ENCODE results near the gene HOATZ. TPM values are rescaled to one million over a fixed set of nuclear protein-coding genes. Genes with fewer than 3 reads are reported as not detected.

HOATZ gene
- total RNA-seq, 1 donor from 2014 or later = not detected

- Mint-ChIP-seq H3K36me3 (ENCODE audit: low read depth) (no peaks in the 10 kb centered on the region), H3K4me1 (peaks cover 2% of the 10 kb centered on the region)
- intact Hi-C loops (cut with micrococcal nuclease) = no loop called here
These were observed 15.5 kb downstream of the HOATZ start for GRCh38 chr11:111530091-111530490.

GRCh38 chr11:111531136-111531535 is 16.6 kb downstream of the HOATZ start:
- POLR2A ChIA-PET = no interaction called here
- no peak for DNase-seq
- Mint-ChIP-seq H3K36me3 (ENCODE audit: low read depth) (no peaks in the 10 kb centered on the region), H3K4me1 (peaks cover 2% of the 10 kb centered on the region), H3K27ac (no peak overlapping the region), H3K27me3 (peaks cover 22% of the 10 kb centered on the region), H3K9me3 (no peaks in the 10 kb centered on the region), H3K4me3 (no peak overlapping the region)
- CTCF ChIA-PET = no interaction called here
- intact Hi-C loops (cut with micrococcal nuclease) = no loop called here
- ATAC-seq (ENCODE audit: low read depth) = no peak
- no peak for TF ChIP-seq CTCF (IDR thresholded peaks at IDR 0.05)

More at GRCh38 chr11:111530091-111530490, 15.5 kb downstream of the HOATZ start:
- DNase-seq (no peak), ATAC-seq (ENCODE audit: low read depth) (no peak)
- Mint-ChIP-seq H3K4me3 (no peak overlapping the region), H3K27ac (no peak overlapping the region), H3K27me3 (peaks cover 19% of the 10 kb centered on the region), H3K9me3 (no peaks in the 10 kb centered on the region)
- TF ChIP-seq CTCF (IDR thresholded peaks at IDR 0.05) = no peak
- ChIA-PET POLR2A (no interaction called here), CTCF (no interaction called here)

- DNase-seq = no peak
- POLR2A ChIA-PET = no interaction called here
These were observed 17.2 kb downstream of the HOATZ start for GRCh38 chr11:111531687-111532364.

GRCh38 chr11:111532365-111532709 is 17.8 kb downstream of the HOATZ start:
- intact Hi-C loops (cut with micrococcal nuclease) = no loop called here
- ChIA-PET CTCF (no interaction called here), POLR2A (no interaction called here)
- Mint-ChIP-seq H3K27me3 (peaks cover 25% of the 10 kb centered on the region), H3K36me3 (ENCODE audit: low read depth) (no peaks in the 10 kb centered on the region), H3K9me3 (no peaks in the 10 kb centered on the region), H3K4me3 (no peak overlapping the region), H3K4me1 (no peaks in the 10 kb centered on the region), H3K27ac (no peak overlapping the region)
- ATAC-seq (ENCODE audit: low read depth) (no peak), DNase-seq (no peak)
- no peak for TF ChIP-seq CTCF (IDR thresholded peaks at IDR 0.05)

More at GRCh38 chr11:111531687-111532364, 17.2 kb downstream of the HOATZ start:
- no peaks in the 10 kb centered on the region for H3K4me1 Mint-ChIP-seq
- H3K9me3 Mint-ChIP-seq = no peaks in the 10 kb centered on the region
- H3K36me3 Mint-ChIP-seq (ENCODE audit: low read depth) = no peaks in the 10 kb centered on the region
- CTCF ChIA-PET = no interaction called here
- ATAC-seq (ENCODE audit: low read depth) = peak; percentile 83
- intact Hi-C loops (cut with micrococcal nuclease) = no loop called here
- no peak overlapping the region for H3K27ac Mint-ChIP-seq
- no peak overlapping the region for H3K4me3 Mint-ChIP-seq
- no peak for TF ChIP-seq CTCF (IDR thresholded peaks at IDR 0.05)
- peaks cover 21% of the 10 kb centered on the region for H3K27me3 Mint-ChIP-seq

- intact Hi-C loops (cut with micrococcal nuclease) = no loop called here
- no peak for ATAC-seq (ENCODE audit: low read depth)
- H3K27me3 Mint-ChIP-seq = peaks cover 54% of the 10 kb centered on the region
- CTCF ChIA-PET = no interaction called here
- H3K27ac Mint-ChIP-seq = no peak overlapping the region
- no peaks in the 10 kb centered on the region for H3K36me3 Mint-ChIP-seq (ENCODE audit: low read depth)
- no peak for DNase-seq
- no peak for TF ChIP-seq CTCF (IDR thresholded peaks at IDR 0.05)
- H3K4me1 Mint-ChIP-seq = peaks cover 9% of the 10 kb centered on the region
- H3K4me3 Mint-ChIP-seq = no peak overlapping the region
- POLR2A ChIA-PET = no interaction called here
- no peaks in the 10 kb centered on the region for H3K9me3 Mint-ChIP-seq
These were observed 20.7 kb downstream of the HOATZ start for GRCh38 chr11:111535281-111535680.
